ENCODE measurements around the gene DENND2A.
"Not testable (repeated sequence)": the region's sequence is repeated elsewhere in the genome, so short reads cannot be mapped to it uniquely, and the experiment has no call there.

The DENND2A gene

GRCh38 chr7:140640727-140641523 lies at the start of gene DENND2A:
DENND2A (minus strand) TSS chr7:140640813; CDS start chr7:140602397, 38,416 bp downstream.
- DNase-seq (ENCODE audit: low read depth) = no peak

- no peak for DNase-seq (ENCODE audit: low read depth)
These were observed 48.9 kb upstream of the DENND2A start for GRCh38 chr7:140689199-140690152.

GRCh38 chr7:140688341-140688740 lies 47.7 kb upstream of the DENND2A start:
- DNase-seq (ENCODE audit: low read depth) = no peak

GRCh38 chr7:140686921-140687320 lies 46.3 kb upstream of the DENND2A start:
- DNase-seq (ENCODE audit: low read depth) = no peak

GRCh38 chr7:140685407-140686087 lies 44.9 kb upstream of the DENND2A start:
- DNase-seq (ENCODE audit: low read depth) = no peak

- no peak for DNase-seq (ENCODE audit: low read depth)
These were observed 43.7 kb upstream of the DENND2A start for GRCh38 chr7:140684066-140684950.

GRCh38 chr7:140683657-140684056 lies 43.0 kb upstream of the DENND2A start:
- no peak for DNase-seq (ENCODE audit: low read depth)

GRCh38 chr7:140681766-140682165 lies 41.2 kb upstream of the DENND2A start:
- no peak for DNase-seq (ENCODE audit: low read depth)

GRCh38 chr7:140680886-140681285 lies 40.3 kb upstream of the DENND2A start:
- no peak for DNase-seq (ENCODE audit: low read depth)

GRCh38 chr7:140679186-140679585 lies 38.6 kb upstream of the DENND2A start:
- no peak for DNase-seq (ENCODE audit: low read depth)

- DNase-seq (ENCODE audit: low read depth) = no peak
These were observed 38.2 kb upstream of the DENND2A start for GRCh38 chr7:140678816-140679130.

GRCh38 chr7:140678081-140678815 lies 37.6 kb upstream of the DENND2A start:
- DNase-seq (ENCODE audit: low read depth) = no peak

- DNase-seq (ENCODE audit: low read depth) = no peak
These were observed 36.9 kb upstream of the DENND2A start for GRCh38 chr7:140677496-140677895.

- DNase-seq (ENCODE audit: low read depth) = not testable (repeated sequence)
These were observed 36.3 kb upstream of the DENND2A start for GRCh38 chr7:140676956-140677355.

GRCh38 chr7:140676306-140676705 lies 35.7 kb upstream of the DENND2A start:
- DNase-seq (ENCODE audit: low read depth) = no peak

GRCh38 chr7:140675726-140676125 lies 35.1 kb upstream of the DENND2A start:
- DNase-seq (ENCODE audit: low read depth) = no peak

GRCh38 chr7:140674899-140675701 lies 34.5 kb upstream of the DENND2A start:
- no peak for DNase-seq (ENCODE audit: low read depth)

GRCh38 chr7:140674356-140674800 lies 33.8 kb upstream of the DENND2A start:
- no peak for DNase-seq (ENCODE audit: low read depth)

GRCh38 chr7:140673774-140674155 lies 33.2 kb upstream of the DENND2A start:
- no peak for DNase-seq (ENCODE audit: low read depth)

Data from T-helper 22 cell (primary cell).